Endothelial cell of umbilical vein (primary cell): ENCODE results near the gene IFI27. TPM values are rescaled to one million over a fixed set of nuclear protein-coding genes. Genes with fewer than 3 reads are reported as not detected.

Experiments used
- BruUV-seq: library from RNA; stranded (reverse); fragments of 400-500 nt; replicated peaks from 2 replicates; lab custom pipeline; 2021; lab: Mats Ljungman, UMichigan
- CTCF ChIA-PET: fragments of 300-600, 350-600 bp; sonication (Branson Sonifier 250); formaldehyde crosslinking; loops from one replicate; lab custom pipeline; 2021; ENCODE audit warnings: antibody characterized with exemption, inconsistent platforms; lab: Charles Lee
- POLR2A ChIA-PET: fragments of 300-600, 350-600 bp; sonication (Branson Sonifier 250); formaldehyde crosslinking; loops from one replicate; lab custom pipeline; 2021; ENCODE audit warnings: antibody characterized with exemption, inconsistent platforms; lab: Charles Lee
- DNase-seq: peaks from one replicate; pipeline ENCODE4 v3.0.0-alpha.2; 2011; ENCODE audit warnings: low read depth, low spot score
- FAIRE-seq: peaks from 2 replicates; lab custom pipeline; 2011; peaks lifted over from hg19 to GRCh38; lab: Jason Lieb, UNC
- H2AFZ ChIP-seq: 2 replicates; pipeline ENCODE4 v1.6.0; 2012; ENCODE audit warnings: low read depth, low read length, control low read depth, inconsistent platforms
- H3K27ac ChIP-seq: 2 replicates; pipeline ENCODE4 v1.5.1; 2011; ENCODE audit warnings: low read depth, mild to moderate bottlenecking, control low read depth, low read length, moderate library complexity; ENCODE audit not compliant: insufficient read depth
- H3K27me3 ChIP-seq, 2 experiments: 2 replicates each; pipeline versions ENCODE4 v1.6.0 to v1.6.1; 2011; ENCODE audit warnings: low read length in 2 of 2, mixed read lengths in 1 of 2; ENCODE audit not compliant: control insufficient read depth in 2 of 2, insufficient read depth in 2 of 2
- H3K36me3 ChIP-seq, 2 experiments: 2 replicates in 1 of 2; 3 replicates in 1 of 2; pipeline ENCODE4 v1.5.1; 2011; ENCODE audit warnings: low read length in 2 of 2, mild to moderate bottlenecking in 1 of 2, moderate library complexity in 1 of 2; ENCODE audit not compliant: control insufficient read depth in 2 of 2, insufficient read depth in 2 of 2; ENCODE audit errors: extremely low read depth in 1 of 2
- H3K4me1 ChIP-seq: 3 replicates; pipeline ENCODE4 v1.5.1; 2011; ENCODE audit warnings: mild to moderate bottlenecking, low read length; ENCODE audit not compliant: control insufficient read depth, insufficient read depth; ENCODE audit errors: extremely low read depth
- H3K4me2 ChIP-seq: 2 replicates; pipeline ENCODE4 v1.6.1; 2011; ENCODE audit warnings: low read length, control low read depth, mixed read lengths; ENCODE audit not compliant: insufficient read depth
- H3K4me3 ChIP-seq, 3 experiments: fragments of 200-600 bp in 1 of 3; sonication (generic), shearing (Covaris generic) in 1 of 3; replicated peaks in 1 of 3; 2 replicates each; pipeline ENCODE4 v1.5.1; 2011 to 2016; ENCODE audit warnings: control low read depth in 3 of 3, low read length in 3 of 3, mild to moderate bottlenecking in 2 of 3, inconsistent platforms in 1 of 3, low read depth in 1 of 3, moderate library complexity in 1 of 3; ENCODE audit not compliant: insufficient read depth in 1 of 3
- H3K79me2 ChIP-seq: 2 replicates; pipeline ENCODE4 v1.6.0; 2012; ENCODE audit warnings: low read length, inconsistent platforms; ENCODE audit not compliant: control insufficient read depth, insufficient read depth
- H3K9ac ChIP-seq: replicated peaks from 2 replicates; pipeline ENCODE3; 2011; ENCODE audit warnings: low read length, control low read depth; ENCODE audit not compliant: insufficient read depth; ENCODE audit errors: extremely low read depth
- H3K9me1 ChIP-seq: replicated peaks from 3 replicates; pipeline ENCODE4 v1.6.0; 2011; ENCODE audit warnings: mild to moderate bottlenecking, low read length; ENCODE audit not compliant: control insufficient read depth, insufficient read depth; ENCODE audit errors: extremely low read depth
- H3K9me3 ChIP-seq: replicated peaks from 2 replicates; pipeline ENCODE4 v1.5.1; 2012; ENCODE audit warnings: low read length, inconsistent platforms; ENCODE audit not compliant: control insufficient read depth, insufficient read depth
- H4K20me1 ChIP-seq: replicated peaks from 2 replicates; pipeline ENCODE3; 2011; ENCODE audit warnings: mild to moderate bottlenecking, low read length; ENCODE audit not compliant: control insufficient read depth, insufficient read depth; ENCODE audit errors: extremely low read depth
- CTCF ChIP-seq, 2 donors: IDR thresholded peaks; 1 replicate in 1 of 2; 2 replicates in 1 of 2; pipeline ENCODE4 v1.5.1; 2011; ENCODE audit warnings: low read length in 2 of 2, mild to moderate bottlenecking in 2 of 2, moderate library complexity in 2 of 2, control low read depth in 1 of 2, inconsistent platforms in 1 of 2, low read depth in 1 of 2; ENCODE audit not compliant: insufficient read depth in 1 of 2; ENCODE audit errors: extremely low read depth in 1 of 2
- EZH2 ChIP-seq: IDR thresholded peaks from 2 replicates; pipeline ENCODE4 v1.6.1; 2012; ENCODE audit warnings: borderline replicate concordance, low read depth, mild to moderate bottlenecking, moderate library complexity, low read length, inconsistent platforms; ENCODE audit not compliant: severe bottlenecking
- FOS ChIP-seq: IDR thresholded peaks from 2 replicates; pipeline ENCODE4 v1.6.1; 2011; ENCODE audit warnings: mild to moderate bottlenecking, low read length, moderate library complexity, borderline replicate concordance; ENCODE audit not compliant: insufficient read depth
- GATA2 ChIP-seq: IDR thresholded peaks from 2 replicates; pipeline ENCODE4 v1.7.0; 2011; ENCODE audit warnings: low read depth, mild to moderate bottlenecking, moderate library complexity, mixed read lengths, low read length; ENCODE audit not compliant: insufficient read length, insufficient read depth
- JUN ChIP-seq: IDR thresholded peaks from 2 replicates; pipeline ENCODE4 v1.6.1; 2011; ENCODE audit warnings: borderline replicate concordance, low read depth; ENCODE audit not compliant: insufficient read length, insufficient read depth
- MYC ChIP-seq: IDR thresholded peaks from one replicate; pipeline ENCODE4 v1.6.1; 2011; ENCODE audit warnings: mild to moderate bottlenecking, low read depth, low read length
- POLR2A ChIP-seq: IDR thresholded peaks from 2 replicates; pipeline ENCODE4 v1.6.1; 2012; ENCODE audit warnings: low read depth, mild to moderate bottlenecking, control low read depth, low read length
- POLR2AphosphoS5 ChIP-seq: IDR thresholded peaks from 2 replicates; pipeline ENCODE4 v1.6.1; 2012; ENCODE audit warnings: low read depth, mild to moderate bottlenecking, control low read depth, low read length, moderate library complexity; ENCODE audit not compliant: insufficient read depth
- dilution Hi-C: fragments of 300-500 bp; cut with MboI; formaldehyde crosslinking; loops from one replicate; pipeline ENCODE4 v1.15.0; 2019; ENCODE audit warnings: low sequenced_read_pairs; ENCODE audit not compliant: extremely low pct_ligation_motif_present
- intact Hi-C: fragments of 100-400 bp; cut with micrococcal nuclease; formaldehyde crosslinking; loops from one replicate; pipeline ENCODE4 v1.10.0; 2022
- polyA plus RNA-seq, 4 experiments: library from polyadenylated mRNA; depleted of rRNA in 3 of 4; stranded (reverse) in 3 of 4; unstranded in 1 of 4; fragments of >200 nt; gene quantifications; 2 replicates each; pipeline versions ENCODE4 v1.2.1 to v1.2.3, GENCODE V29; 2011 to 2012; ENCODE audit warnings: missing spikeins in 1 of 4
- total RNA-seq: library from RNA; stranded (reverse); gene quantifications from 2 replicates; pipeline ENCODE4 v1.2.3, GENCODE V29; 2021
- TF ChIP-seq, protein P1 (sequence below): IDR thresholded peaks from 2 replicates; pipeline ENCODE4 v1.6.1; 2011; ENCODE audit not compliant: insufficient read depth, insufficient read length

The IFI27 gene
- total and polyA plus RNA-seq, 2 donors (not counting 3 experiments of a cell fraction or from before 2014, with no cell fraction given), result 126 to 1,265 TPM

DNA sequence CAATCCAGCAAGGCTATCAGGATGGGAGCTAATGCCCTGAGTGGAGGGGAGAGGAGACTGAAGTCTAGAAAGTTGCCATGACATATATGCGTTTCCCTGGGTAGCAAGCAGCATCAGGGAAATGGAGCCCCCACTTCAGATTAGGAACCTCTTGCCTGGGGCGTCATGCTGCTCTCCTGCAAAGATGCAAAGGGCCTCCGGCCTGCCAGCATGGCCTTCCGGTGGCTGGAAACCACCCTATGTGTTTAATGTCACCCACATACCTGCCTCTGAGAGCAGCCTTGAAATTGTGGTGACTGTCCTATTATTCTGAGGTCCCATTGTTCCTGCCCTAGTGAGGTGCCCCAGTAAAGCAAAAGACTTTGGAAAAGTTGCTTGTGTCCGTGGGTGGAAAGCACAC lies 28.9 kb downstream of the IFI27 start:
- Histone ChIP-seq H4K20me1 (no peaks in the 10 kb centered on the region), H3K4me3 (no peak overlapping the region), H3K79me2 (no peaks in the 10 kb centered on the region), H3K27ac (no peak overlapping the region), H3K9ac (no peak overlapping the region), H3K9me3 (no peaks in the 10 kb centered on the region), H3K4me2 (no peak overlapping the region), H3K27me3 (peaks cover 3 to 5% of the 10 kb centered on the region in 2 experiments), H3K9me1 (no peaks in the 10 kb centered on the region), H3K4me1 (no peaks in the 10 kb centered on the region), H2AFZ (no peak overlapping the region), H3K36me3 (no peaks in the 10 kb centered on the region)
- dilution Hi-C loops (no loop called here), intact Hi-C loops (loop anchor here (10.0 kb wide), 2 partner anchors 405 to 485 kb away; no protein-coding TSS in a partner anchor)
- ChIA-PET POLR2A (no interaction called here), CTCF (interaction anchor here (0.6 to 4.1 kb wide), 6 partner anchors 10 to 122 kb away, joined by 3 to 347 read pairs (median 6); partner anchors contain the start of gene IFI27L2)
- no peak for DNase-seq
- no TSS peak for BruUV-seq
- FAIRE-seq, result no peak
- TF ChIP-seq EZH2, result no peak
- TF ChIP-seq JUN, result no peak
- TF ChIP-seq, protein P1, sequence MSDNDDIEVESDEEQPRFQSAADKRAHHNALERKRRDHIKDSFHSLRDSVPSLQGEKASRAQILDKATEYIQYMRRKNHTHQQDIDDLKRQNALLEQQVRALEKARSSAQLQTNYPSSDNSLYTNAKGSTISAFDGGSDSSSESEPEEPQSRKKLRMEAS, result no peak
- TF ChIP-seq POLR2A, result no peak
- no peak for TF ChIP-seq FOS
- TF ChIP-seq MYC, result no peak
- TF ChIP-seq GATA2, result no peak
- no peak for TF ChIP-seq POLR2AphosphoS5
- no peak for TF ChIP-seq CTCF (IDR thresholded peaks at IDR 0.05; ENCODE audit: extremely low read depth in 1 of 2, insufficient read depth in 1 of 2, low read depth in 1 of 2, low read length in 2 of 2)
